GM21576 (cell line): ENCODE results near the gene DDX56.

ENCODE experiments used
- ATAC-seq: cut with Tn5 transposase; IDR thresholded peaks from one replicate; pipeline ENCODE4 v1.9.1; 2021; ENCODE audit warnings: mild to moderate bottlenecking, moderate library complexity; ENCODE audit not compliant: unreplicated experiment

The DDX56 gene

DNA sequence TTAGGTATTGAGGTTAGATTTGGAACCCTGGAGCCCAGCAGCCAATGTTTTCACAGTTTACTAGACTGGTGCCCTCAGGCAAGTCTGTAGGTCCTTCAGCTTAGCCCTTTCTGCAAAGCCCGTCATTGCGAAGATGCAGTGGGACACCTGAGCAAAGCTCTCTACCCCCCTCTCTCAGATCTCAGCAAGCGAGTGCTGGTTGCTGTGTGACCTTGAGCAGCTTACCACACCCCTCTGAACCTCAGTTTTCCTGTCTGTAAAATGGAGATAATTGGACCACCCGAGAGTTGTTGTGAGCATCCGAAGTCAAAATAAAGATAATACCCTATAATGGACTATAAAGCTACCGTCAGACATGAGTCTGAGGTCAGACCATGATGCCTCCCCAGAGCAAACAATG, 36.3 kb downstream of the DDX56 start:
- no peak for ATAC-seq

DNA sequence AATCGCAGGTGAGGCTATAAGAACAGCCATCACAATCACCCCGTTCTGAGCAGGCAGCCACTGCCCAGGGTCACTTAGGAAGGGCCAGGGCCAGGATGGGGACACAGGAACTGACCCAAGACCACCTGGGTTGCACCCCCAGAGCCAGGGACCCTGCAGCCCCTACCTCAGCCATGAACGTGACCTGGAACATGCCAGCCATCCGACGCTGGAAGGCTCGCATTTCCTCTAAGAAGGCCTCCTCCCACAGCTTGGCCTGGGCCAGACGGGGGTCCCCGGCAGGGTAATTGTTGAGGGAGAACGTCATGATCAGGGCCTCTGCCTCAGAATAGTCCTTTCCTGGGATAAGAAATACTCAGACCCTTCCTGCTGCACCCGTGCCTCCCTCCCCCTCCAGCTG, 37.6 kb downstream of the DDX56 start:
- no peak for ATAC-seq

DNA sequence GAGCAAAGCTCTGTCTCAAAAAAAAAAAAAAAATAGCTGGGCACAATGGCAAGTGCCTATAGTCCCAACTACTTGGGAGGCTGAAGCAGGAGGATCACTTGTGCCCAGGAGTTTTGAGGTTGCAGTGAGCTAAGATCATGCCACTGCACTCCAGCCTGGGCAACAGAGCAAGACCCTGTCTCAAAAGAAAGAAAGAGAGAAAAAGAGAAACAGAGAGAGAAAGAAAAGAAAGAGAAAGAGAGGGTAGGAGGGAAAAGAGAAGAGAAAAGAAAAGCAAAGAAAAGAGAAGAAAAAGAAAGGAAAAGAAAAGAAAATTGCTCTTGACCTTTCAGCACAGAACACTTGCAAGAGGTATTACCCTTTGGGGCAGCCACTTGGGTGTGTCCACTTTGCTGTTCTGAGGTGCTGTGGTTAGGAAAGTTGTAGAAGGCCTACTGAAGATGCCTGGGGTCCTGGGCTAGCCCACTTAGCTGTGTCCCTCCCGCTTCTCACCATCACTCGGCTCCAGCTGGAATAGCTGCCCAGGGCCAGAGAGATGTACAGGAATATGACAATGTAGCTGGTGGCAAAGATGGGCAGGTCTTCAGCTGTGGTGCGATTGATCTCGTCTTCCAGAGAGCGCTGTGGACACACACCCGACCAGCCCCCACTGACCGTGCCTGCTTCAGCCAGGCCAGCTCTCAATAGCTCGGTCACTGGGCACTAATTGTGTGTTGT, 38.2 kb downstream of the DDX56 start:
- no peak for ATAC-seq

GRCh38 chr7:44534501-44534900, 39.2 kb downstream of the DDX56 start:
- peak; percentile 59 for ATAC-seq

GRCh38 chr7:44534087-44534486, 39.6 kb downstream of the DDX56 start:
- no peak for ATAC-seq

GRCh38 chr7:44533301-44534055, 40.2 kb downstream of the DDX56 start:
- ATAC-seq, result no peak

GRCh38 chr7:44531421-44532380, 42.0 kb downstream of the DDX56 start:
- ATAC-seq, result no peak

DNA sequence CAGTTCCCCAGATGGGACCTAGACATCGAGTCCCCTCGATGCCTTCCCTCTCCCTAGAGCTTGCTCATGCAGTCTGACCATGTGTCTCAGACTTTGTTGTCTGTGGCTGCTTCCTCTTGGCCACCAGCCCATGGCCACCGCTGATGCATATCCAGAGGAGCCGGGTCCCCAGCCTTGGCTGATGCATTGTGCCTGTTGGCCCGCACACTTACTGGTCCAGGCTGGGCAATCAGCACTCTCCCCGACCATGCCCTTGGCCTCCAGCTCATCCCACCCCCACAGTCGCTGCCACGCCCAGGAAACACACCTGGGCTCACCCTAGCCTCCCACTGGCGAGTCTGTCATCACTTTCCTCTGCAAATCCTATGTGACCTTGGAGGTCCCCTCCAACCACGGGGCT, 42.7 kb downstream of the DDX56 start:
- no peak for ATAC-seq

DNA sequence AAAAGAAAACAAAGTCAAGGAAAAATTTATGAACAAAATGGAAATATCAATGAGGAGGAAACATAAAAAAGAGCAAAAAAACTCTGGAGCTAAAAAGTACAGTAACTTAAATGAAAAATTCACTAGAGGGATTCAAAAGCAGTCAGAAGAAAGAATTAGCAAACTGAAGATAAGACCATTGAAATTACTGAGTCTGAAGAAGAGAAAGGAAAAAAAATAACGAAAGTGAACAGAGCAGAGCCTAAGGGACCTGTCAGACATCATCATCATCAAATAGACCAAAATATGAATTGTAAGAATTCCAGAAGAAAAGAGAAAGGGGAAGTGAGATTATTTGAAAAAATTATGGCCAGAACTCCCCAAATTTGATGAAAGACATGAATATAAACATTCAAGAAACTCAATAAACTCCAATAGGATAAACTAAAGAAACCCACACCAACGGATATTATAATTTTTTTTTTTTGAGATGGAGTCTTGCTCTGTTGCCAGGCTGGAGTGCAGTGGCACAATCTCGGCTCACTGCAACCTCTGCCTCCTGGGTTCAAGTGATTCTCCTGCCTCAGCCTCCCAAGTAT, 48.8 kb downstream of the DDX56 start:
- no peak for ATAC-seq

- ATAC-seq, result no peak
These were observed 51.4 kb downstream of the DDX56 start for GRCh38 chr7:44522315-44522714.

DNA sequence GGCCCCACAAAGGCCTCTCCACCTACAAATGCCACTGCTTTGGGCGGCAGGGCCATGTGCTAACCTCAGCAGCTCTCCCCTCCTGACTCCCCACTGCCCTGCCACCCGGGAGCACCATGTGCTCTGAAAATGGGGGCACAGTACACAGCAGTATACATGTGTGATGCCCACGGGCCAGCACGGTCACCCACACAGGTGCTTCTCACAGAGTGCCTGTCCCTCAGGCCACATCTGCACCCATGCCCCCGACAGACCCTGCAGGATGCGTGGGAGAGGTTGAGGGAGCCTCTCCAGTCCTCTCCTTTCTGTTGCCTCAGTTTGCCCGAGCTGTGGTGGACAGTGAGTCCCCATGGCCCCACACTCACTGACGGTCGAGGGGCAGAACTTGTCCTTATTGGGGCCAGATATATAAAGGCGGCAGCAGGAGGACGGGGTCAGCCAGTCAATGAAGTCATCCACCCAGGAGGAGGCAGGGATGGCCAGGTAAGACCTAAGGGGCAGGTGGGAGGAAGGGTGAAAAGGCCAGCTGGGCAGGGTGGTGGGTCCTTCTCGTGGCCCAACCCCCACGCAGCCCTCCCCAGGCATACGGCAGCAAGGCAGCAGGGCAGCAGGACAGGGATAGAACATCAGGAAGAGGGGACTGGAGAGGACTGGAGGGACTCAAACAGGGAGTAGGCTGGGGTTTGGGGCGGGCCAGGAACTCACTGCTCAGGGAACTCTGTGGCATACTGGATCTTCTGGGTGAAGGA, 52.2 kb downstream of the DDX56 start:
- ATAC-seq, result no peak

- no peak for ATAC-seq
These were observed 53.1 kb downstream of the DDX56 start for GRCh38 chr7:44520574-44520973.

- no peak for ATAC-seq
These were observed 54.2 kb downstream of the DDX56 start for GRCh38 chr7:44519546-44519945.

- no peak for ATAC-seq
These were observed 54.9 kb downstream of the DDX56 start for GRCh38 chr7:44518761-44519160.

GRCh38 chr7:44517175-44517574, 56.5 kb downstream of the DDX56 start:
- ATAC-seq, result no peak
